Tibial artery (tissue), 4 donors: ENCODE results near the gene TAS1R1.

Experiments
- DNase-seq, 2 donors: peaks; one replicate each; pipeline ENCODE4 v3.0.0-alpha.2; 2019
- H3K27ac ChIP-seq, 2 donors: fragments of 200-600 bp; sonication (generic) in 1 of 2; 1 replicate in 1 of 2; 2 replicates in 1 of 2; pipeline ENCODE4 v1.5.1; 2018 to 2019; ENCODE audit warnings: mild to moderate bottlenecking in 1 of 2
- H3K27me3 ChIP-seq, 2 donors: fragments of 200-600 bp; sonication (generic) in 1 of 2; one replicate each; pipeline versions ENCODE4 v1.5.1 to v1.6.0; 2016 to 2019
- H3K36me3 ChIP-seq, 3 donors: fragments of 200-600 bp; sonication (generic) in 2 of 3; one replicate each; pipeline ENCODE4 v1.5.1; 2016 to 2019; ENCODE audit warnings: mild to moderate bottlenecking in 2 of 3
- H3K4me1 ChIP-seq, 4 donors: fragments of 200-600 bp; sonication (generic) in 2 of 4; 1 replicate in 3 of 4; 2 replicates in 1 of 4; pipeline ENCODE4 v1.5.1; 2016 to 2019
- H3K4me3 ChIP-seq, 2 donors: fragments of 200-600 bp; sonication (generic) in 1 of 2; 1 replicate in 1 of 2; 2 replicates in 1 of 2; pipeline ENCODE4 v1.5.1; 2018 to 2019; ENCODE audit warnings: mild to moderate bottlenecking in 2 of 2
- H3K9me3 ChIP-seq, 3 donors: fragments of 200-600 bp; sonication (generic) in 1 of 3; one replicate each; pipeline ENCODE4 v1.5.1; 2016 to 2019
- CTCF ChIP-seq, 2 experiments: fragments of 200-600 bp in 1 of 2; fragments of 450-650 bp in 1 of 2; IDR thresholded peaks; one replicate each; pipeline ENCODE4 v1.5.1; 2017 to 2019; ENCODE audit warnings: antibody characterized with exemption in 2 of 2, mild to moderate bottlenecking in 1 of 2, moderate library complexity in 1 of 2
- intact Hi-C: fragments of 100-400 bp; cut with DNase I; formaldehyde crosslinking; loops from one replicate; pipeline ENCODE4 v1.15.0; 2023; ENCODE audit warnings: low total_unique reads

TAS1R1 gene

GRCh38 chr1:6580119-6580592 lies 25.0 kb downstream of the TAS1R1 start:
- H3K36me3 ChIP-seq = peaks cover 0 to 6% (median 0%) of the 10 kb centered on the region in 3 donors
- H3K4me1 ChIP-seq = peaks cover 8 to 46% (median 32%) of the 10 kb centered on the region in 4 donors
- H3K27me3 ChIP-seq = no peaks in the 10 kb centered on the region
- H3K27ac ChIP-seq = peak overlapping the region; percentile 95 to 96
- peak overlapping the region; percentile 88 to 91 for H3K4me3 ChIP-seq
- TF ChIP-seq CTCF (IDR thresholded peaks at IDR 0.05) = no peak
- H3K9me3 ChIP-seq = no peaks in the 10 kb centered on the region
- no peak for DNase-seq
- intact Hi-C loops = loop anchor here (10.0 kb wide), 1 partner anchor 55 kb away; no protein-coding TSS in a partner anchor

GRCh38 chr1:6580593-6581409 lies 25.7 kb downstream of the TAS1R1 start:
- Histone ChIP-seq H3K4me3 (peak overlapping the region; percentile 88 to 91), H3K27me3 (no peaks in the 10 kb centered on the region), H3K4me1 (peaks cover 8 to 46% (median 36%) of the 10 kb centered on the region in 4 donors), H3K27ac (peak overlapping the region; percentile 95 to 96), H3K36me3 (peaks cover 0 to 6% (median 0%) of the 10 kb centered on the region in 3 donors), H3K9me3 (no peaks in the 10 kb centered on the region)
- DNase-seq = peak in 1 of 2 donors; percentile 75
- intact Hi-C loops = loop anchor here (10.0 kb wide), 1 partner anchor 54 kb away; no protein-coding TSS in a partner anchor
- no peak for TF ChIP-seq CTCF (IDR thresholded peaks at IDR 0.05)

GRCh38 chr1:6581561-6582305 lies 26.6 kb downstream of the TAS1R1 start:
- no peaks in the 10 kb centered on the region for H3K27me3 ChIP-seq
- intact Hi-C loops = loop anchor here (10.0 kb wide), 1 partner anchor 53 kb away; no protein-coding TSS in a partner anchor
- no peaks in the 10 kb centered on the region for H3K9me3 ChIP-seq
- H3K27ac ChIP-seq = peak overlapping the region; percentile 95 to 96
- no peak overlapping the region for H3K4me3 ChIP-seq
- peaks cover 8 to 55% (median 43%) of the 10 kb centered on the region in 4 donors for H3K4me1 ChIP-seq
- H3K36me3 ChIP-seq = peaks cover 0 to 13% (median 0%) of the 10 kb centered on the region in 3 donors
- no peak for DNase-seq
- no peak for TF ChIP-seq CTCF (IDR thresholded peaks at IDR 0.05)

GRCh38 chr1:6582370-6582769 lies 27.3 kb downstream of the TAS1R1 start:
- Histone ChIP-seq H3K4me3 (no peak overlapping the region), H3K27me3 (no peaks in the 10 kb centered on the region), H3K36me3 (peaks cover 0 to 15% (median 3%) of the 10 kb centered on the region in 3 donors), H3K9me3 (no peaks in the 10 kb centered on the region), H3K4me1 (peaks cover 8 to 61% (median 50%) of the 10 kb centered on the region in 4 donors), H3K27ac (no peak overlapping the region)
- no peak for TF ChIP-seq CTCF (IDR thresholded peaks at IDR 0.05)
- intact Hi-C loops = loop anchor here (10.0 kb wide), 1 partner anchor 52 kb away; no protein-coding TSS in a partner anchor
- no peak for DNase-seq
